Left ventricle myocardium inferior (tissue), 1 donor: ENCODE results near the gene ST8SIA4. TPM values are rescaled to one million over a fixed set of nuclear protein-coding genes. Genes with fewer than 3 reads are reported as not detected.

Source experiments
- DNase-seq: peaks from one replicate; pipeline ENCODE4 v3.0.0-alpha.2; 2020
- H3K27ac ChIP-seq: fragments of 200-600 bp; replicated peaks from 2 replicates; pipeline ENCODE4 v1.8.0; 2021
- H3K27me3 ChIP-seq: fragments of 200-600 bp; 2 replicates; pipeline ENCODE4 v1.8.0; 2021; ENCODE audit warnings: low read depth
- H3K36me3 ChIP-seq: fragments of 200-600 bp; 2 replicates; pipeline ENCODE4 v1.8.0; 2021
- H3K4me1 ChIP-seq: fragments of 200-600 bp; 2 replicates; pipeline ENCODE4 v1.8.0; 2021
- H3K4me3 ChIP-seq: fragments of 200-600 bp; 2 replicates; pipeline ENCODE4 v1.8.0; 2021; ENCODE audit warnings: mild to moderate bottlenecking, moderate library complexity
- H3K9me3 ChIP-seq: fragments of 200-600 bp; replicated peaks from 2 replicates; pipeline ENCODE4 v1.8.0; 2021
- intact Hi-C: fragments of 100-400 bp; cut with micrococcal nuclease; formaldehyde crosslinking; loops from one replicate; pipeline ENCODE4 v1.11.0; 2022
- total RNA-seq: library from RNA; stranded (reverse); fragmentation: NEBNext Ultra II Directional; extraction: Animal tissue kit (Norgen Biotek cat#: 25700); gene quantifications from one replicate; pipeline ENCODE4 v1.2.1, GENCODE V29; 2021
- TF ChIP-seq, protein P1 (sequence below): fragments of 200-600 bp; IDR thresholded peaks from 2 replicates; pipeline ENCODE4 v1.8.0; 2021; ENCODE audit warnings: antibody characterized with exemption, mild to moderate bottlenecking, borderline replicate concordance
- donor health status: DM: no; HTN: yes; CAD: no; lungs with severe emphysema.

ST8SIA4 gene
- total RNA-seq, 1 donor from 2014 or later: 3.2 TPM

DNA sequence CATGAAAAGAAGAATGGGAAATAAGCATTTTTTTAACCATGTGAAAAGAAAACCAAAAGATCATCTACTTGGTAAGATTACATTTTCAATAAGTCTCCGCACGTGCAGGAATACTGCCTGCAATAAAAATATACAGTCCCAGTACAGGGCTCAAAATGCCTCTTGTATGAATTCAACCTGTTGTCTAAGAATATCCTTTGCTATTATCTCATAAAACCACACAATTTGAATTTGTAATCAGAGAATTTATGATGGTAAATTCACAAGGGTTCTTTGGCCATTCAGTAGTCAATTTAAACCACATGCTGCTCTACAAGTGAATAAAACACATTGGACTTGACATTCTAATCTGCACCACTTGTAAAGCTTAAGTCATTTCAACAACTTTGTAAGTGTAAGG, 46.6 kb downstream of the ST8SIA4 start:
- DNase-seq: no peak
- TF ChIP-seq, protein P1, sequence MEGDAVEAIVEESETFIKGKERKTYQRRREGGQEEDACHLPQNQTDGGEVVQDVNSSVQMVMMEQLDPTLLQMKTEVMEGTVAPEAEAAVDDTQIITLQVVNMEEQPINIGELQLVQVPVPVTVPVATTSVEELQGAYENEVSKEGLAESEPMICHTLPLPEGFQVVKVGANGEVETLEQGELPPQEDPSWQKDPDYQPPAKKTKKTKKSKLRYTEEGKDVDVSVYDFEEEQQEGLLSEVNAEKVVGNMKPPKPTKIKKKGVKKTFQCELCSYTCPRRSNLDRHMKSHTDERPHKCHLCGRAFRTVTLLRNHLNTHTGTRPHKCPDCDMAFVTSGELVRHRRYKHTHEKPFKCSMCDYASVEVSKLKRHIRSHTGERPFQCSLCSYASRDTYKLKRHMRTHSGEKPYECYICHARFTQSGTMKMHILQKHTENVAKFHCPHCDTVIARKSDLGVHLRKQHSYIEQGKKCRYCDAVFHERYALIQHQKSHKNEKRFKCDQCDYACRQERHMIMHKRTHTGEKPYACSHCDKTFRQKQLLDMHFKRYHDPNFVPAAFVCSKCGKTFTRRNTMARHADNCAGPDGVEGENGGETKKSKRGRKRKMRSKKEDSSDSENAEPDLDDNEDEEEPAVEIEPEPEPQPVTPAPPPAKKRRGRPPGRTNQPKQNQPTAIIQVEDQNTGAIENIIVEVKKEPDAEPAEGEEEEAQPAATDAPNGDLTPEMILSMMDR: no peak
- H3K4me1 ChIP-seq: peaks cover 10% of the 10 kb centered on the region

GRCh38 chr5:100855937-100856430, 47.1 kb downstream of the ST8SIA4 start:
- TF ChIP-seq, protein P1: no peak
- H3K27ac ChIP-seq: peak overlapping the region; percentile 45

More for the DNA sequence above, 46.6 kb downstream of the ST8SIA4 start:
- H3K27me3 ChIP-seq: no peaks in the 10 kb centered on the region
- H3K27ac ChIP-seq: peak overlapping the region; percentile 45
- H3K9me3 ChIP-seq: no peaks in the 10 kb centered on the region
- no peak overlapping the region for H3K4me3 ChIP-seq
- H3K36me3 ChIP-seq: no peaks in the 10 kb centered on the region
- intact Hi-C loops: loop anchor here (10.0 kb wide), 1 partner anchor 48 kb away; the partner anchor contains the start of gene ST8SIA4

DNA sequence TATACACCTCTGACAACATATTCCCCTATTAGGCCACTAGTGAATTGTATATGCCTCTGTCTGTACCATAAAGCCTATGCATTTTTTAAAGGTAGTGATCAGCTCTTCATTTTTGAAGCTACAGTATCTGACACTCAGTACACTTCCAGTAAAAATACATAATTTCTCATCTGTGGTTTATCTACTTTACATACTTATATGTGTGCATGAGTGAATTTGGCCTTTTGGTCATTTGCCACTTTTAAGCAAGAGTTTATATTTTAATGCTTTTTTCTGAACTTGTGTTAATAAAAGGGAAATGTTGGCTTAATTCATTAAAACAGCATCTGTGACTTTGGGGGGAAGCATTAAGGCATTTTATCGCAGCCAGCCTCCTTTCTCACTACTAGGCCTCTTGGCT, 47.8 kb downstream of the ST8SIA4 start:
- no peaks in the 10 kb centered on the region for H3K27me3 ChIP-seq
- intact Hi-C loops: loop anchor here (10.0 kb wide), 1 partner anchor 50 kb away; the partner anchor contains the start of gene ST8SIA4
- peaks cover 10% of the 10 kb centered on the region for H3K4me1 ChIP-seq
- TF ChIP-seq, protein P1: no peak
- H3K27ac ChIP-seq: peak overlapping the region; percentile 78
- H3K36me3 ChIP-seq: no peaks in the 10 kb centered on the region
- H3K9me3 ChIP-seq: no peaks in the 10 kb centered on the region
- no peak for DNase-seq
- H3K4me3 ChIP-seq: no peak overlapping the region

More at GRCh38 chr5:100855937-100856430, 47.1 kb downstream of the ST8SIA4 start:
- H3K36me3 ChIP-seq: no peaks in the 10 kb centered on the region
- no peak for DNase-seq
- intact Hi-C loops: loop anchor here (10.0 kb wide), 1 partner anchor 49 kb away; the partner anchor contains the start of gene ST8SIA4
- peaks cover 10% of the 10 kb centered on the region for H3K4me1 ChIP-seq
- H3K9me3 ChIP-seq: no peaks in the 10 kb centered on the region
- H3K4me3 ChIP-seq: no peak overlapping the region
- no peaks in the 10 kb centered on the region for H3K27me3 ChIP-seq

DNA sequence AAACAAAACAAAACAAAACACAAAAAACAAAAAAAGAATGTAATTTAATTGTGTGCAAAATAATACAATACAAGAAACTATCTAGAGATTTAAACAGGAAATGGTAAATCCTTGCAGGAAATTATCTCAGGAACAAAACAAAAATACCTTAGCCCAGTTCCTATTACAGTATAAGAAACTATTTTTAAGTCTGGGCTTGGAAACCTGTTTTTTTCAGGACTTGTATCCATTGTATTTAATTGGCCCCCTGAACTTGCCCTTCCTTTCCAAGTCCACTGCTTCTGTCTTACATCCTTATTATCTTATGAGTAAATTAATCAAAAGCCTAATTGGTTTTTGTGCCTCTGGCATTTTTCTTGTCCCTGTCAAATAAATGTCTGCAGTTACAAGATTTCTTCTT, 48.5 kb downstream of the ST8SIA4 start:
- Histone ChIP-seq H3K36me3 (no peaks in the 10 kb centered on the region), H3K4me1 (peaks cover 10% of the 10 kb centered on the region), H3K9me3 (no peaks in the 10 kb centered on the region), H3K27ac (peak overlapping the region; percentile 78), H3K27me3 (no peaks in the 10 kb centered on the region), H3K4me3 (peak overlapping the region; percentile 6)
- intact Hi-C loops: loop anchor here (10.0 kb wide), 1 partner anchor 50 kb away; the partner anchor contains the start of gene ST8SIA4
- TF ChIP-seq, protein P1: no peak
- DNase-seq: no peak

- intact Hi-C loops: loop anchor here (10.0 kb wide), 1 partner anchor 51 kb away; the partner anchor contains the start of gene ST8SIA4
- Histone ChIP-seq H3K27ac (peak overlapping the region; percentile 78), H3K4me1 (peaks cover 10% of the 10 kb centered on the region), H3K9me3 (no peaks in the 10 kb centered on the region), H3K36me3 (no peaks in the 10 kb centered on the region), H3K4me3 (no peak overlapping the region), H3K27me3 (no peaks in the 10 kb centered on the region)
- DNase-seq: no peak
- TF ChIP-seq, protein P1: no peak
Observed at GRCh38 chr5:100853582-100853981, 49.5 kb downstream of the ST8SIA4 start.
